Stimulated activated CD8-positive, alpha-beta memory T cell treated with anti-CD3 and anti-CD28 coated beads, Interleukin-7, amount 100 ng/mL, for 4 hours (primary cell): Measurements from ENCODE around the gene CLCN1.
"Not testable (repeated sequence)": the region's sequence is repeated elsewhere in the genome, so short reads cannot be mapped to it uniquely, and the experiment has no call there.

ENCODE experiments used
- DNase-seq, 2 donors: peaks; one replicate each; pipeline ENCODE4 v3.0.0-alpha.2; 2020; ENCODE audit warnings: low read depth in 2 of 2

CLCN1 gene

DNA sequence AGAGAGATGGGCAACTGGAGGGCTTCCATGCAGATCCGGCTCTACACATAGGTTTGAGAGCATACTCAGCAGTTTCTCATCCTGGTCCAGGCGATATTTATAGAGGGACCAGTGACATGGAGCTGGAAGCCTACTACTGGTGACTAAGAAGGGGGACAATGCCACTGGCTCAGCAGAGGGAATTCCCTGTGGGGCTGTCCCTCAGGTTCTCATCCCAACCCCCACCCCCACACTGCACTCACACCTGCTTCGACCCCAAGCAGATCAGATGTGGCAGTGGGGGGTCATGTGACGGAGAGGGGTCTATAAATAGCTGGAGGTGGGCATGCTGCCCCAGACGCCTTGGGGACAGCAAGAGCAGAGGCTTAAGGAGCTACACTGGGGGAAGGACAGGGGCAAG is at the start of gene CLCN1:
Gene CLCN1, plus strand, starts transcription at position 336 of the 400 bp plus-strand sequence. CDS start 102 bp downstream, outside the sequence.
- DNase-seq = no peak

DNA sequence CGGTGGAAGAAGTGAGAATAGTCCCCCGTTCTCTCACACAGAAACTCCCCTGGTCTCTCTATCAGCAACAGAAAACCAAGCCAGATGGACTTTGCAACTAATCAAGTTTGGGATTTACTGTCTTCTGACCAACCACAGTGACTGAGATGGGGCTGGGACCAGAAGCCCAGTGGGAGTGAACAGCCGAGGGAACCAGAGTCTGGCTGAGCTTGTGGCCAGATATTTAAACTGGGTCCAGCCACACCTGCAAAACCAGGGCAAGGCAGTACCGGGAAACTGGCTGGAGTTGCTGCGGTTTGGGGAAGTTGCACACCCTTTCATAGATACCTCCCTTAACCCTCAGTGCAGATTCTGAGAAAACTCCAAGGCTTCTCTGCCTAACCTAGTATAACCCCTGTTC is 46.7 kb upstream of the CLCN1 start:
- DNase-seq = no peak

DNA sequence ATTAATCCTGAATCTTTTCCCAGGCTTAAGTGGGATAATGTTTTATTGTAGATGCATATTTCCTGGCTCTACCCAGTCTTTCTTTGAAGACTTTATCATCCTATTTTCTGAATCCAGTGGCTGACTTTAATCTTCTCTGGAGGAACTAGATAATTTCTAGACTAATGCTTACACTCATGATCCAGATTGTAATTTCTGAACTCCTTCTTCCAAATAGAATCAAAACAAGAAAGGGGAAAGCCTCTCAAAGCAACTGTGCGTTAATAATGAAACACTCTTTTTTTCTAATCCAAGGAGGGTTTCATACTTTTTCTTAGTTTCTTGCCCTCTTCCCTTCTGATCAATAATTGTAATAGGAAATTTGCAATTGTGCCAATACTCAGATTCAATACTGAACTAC is 44.7 kb upstream of the CLCN1 start:
- DNase-seq = no peak

DNA sequence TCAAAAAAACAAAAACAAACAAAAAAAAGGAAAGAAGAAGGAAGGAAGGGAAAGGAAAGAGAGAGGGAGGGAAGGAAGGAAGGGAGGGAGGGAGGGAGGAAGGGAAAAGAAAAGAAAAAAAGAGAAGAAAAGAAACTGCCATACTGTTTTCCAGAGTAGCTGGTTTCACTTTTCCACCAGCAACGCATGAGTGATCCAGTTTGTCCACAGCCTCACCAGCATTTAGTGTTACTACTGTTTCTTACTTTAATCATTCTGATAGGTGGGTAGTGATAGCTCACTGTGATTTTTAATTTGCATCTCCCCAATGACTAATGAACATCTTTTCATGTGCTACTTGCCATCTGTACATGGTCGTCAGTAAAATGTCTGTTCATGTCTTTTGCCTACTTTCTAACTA is 43.0 kb upstream of the CLCN1 start:
- no peak for DNase-seq

DNA sequence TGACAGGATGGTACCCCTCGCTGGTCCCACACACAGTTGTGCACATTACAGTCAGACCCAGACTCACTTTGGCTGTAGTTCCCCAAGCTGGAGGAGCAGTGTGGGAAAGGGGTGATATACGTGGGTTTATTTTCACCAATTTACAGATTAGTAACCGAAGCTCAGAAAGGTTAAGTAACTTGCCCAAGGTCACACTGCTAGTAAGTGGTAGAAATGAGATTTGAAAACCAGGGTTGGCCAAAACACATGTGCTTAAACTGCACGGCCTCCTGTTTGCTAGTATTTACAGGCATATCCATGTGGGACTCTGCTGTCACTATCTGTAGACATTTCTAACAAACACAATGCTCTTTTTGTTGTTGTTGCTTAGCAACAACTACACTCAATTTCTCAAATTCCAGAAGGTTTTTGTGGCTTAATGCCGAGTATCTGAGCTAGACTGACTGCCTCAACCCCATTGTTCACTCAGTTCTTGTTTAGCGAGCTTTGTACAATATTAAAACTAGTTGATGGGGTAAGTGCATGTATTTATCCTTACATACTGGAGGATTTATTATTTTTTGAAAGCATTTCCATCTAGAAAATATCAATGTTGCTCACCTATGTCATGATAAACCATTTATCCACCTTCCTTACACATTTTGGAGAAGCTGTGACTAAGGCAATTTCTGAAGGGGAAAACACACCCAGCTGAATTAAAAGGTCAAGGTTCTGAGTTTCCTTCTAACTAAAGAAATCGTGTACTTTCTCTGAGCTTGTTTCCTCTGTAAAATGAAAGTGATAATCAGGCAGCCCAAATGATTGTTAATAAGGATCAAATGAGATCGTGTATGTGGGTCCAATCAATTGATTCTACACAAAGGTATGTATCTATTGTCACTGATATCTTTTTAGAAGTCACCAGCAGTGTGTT is 36.5 kb upstream of the CLCN1 start:
- no peak for DNase-seq

DNA sequence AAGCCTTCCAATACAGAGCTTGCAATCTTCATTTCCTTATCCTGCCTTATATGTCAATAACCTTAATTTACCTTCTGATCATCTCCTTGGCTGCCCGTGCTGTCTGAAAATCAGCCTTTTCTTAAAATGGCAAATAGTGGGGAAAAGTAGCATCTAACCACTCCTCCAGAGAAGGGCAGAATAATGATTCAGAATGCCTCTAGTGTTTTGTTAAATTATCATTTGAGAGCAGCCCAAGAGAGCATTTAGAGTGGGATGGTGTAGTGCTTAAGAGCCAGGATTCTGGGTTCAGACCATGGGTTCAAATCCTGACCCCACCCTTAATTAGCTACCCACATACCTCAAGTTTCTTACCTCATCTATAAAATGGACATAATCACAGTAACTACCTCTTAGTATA is 35.8 kb upstream of the CLCN1 start:
- no peak for DNase-seq

DNA sequence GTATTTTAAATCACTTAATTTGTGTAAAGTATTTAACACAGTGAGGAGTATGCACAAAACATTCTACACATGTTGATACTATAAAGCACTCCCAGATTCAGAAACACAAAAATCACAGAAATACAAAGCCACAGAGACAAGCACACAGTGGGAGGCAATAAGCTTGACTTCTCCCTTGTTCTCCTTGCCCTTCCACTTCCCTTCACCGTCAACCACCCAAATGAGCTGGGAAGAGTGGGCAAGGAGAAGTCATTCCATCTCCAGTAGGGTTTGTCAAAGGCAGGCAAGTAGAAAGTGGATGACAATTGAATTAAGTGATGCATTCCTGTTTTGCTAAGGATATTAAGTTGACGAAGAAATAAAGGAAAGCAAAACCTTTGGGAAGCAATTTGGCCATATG is 35.3 kb upstream of the CLCN1 start:
- DNase-seq = no peak

DNA sequence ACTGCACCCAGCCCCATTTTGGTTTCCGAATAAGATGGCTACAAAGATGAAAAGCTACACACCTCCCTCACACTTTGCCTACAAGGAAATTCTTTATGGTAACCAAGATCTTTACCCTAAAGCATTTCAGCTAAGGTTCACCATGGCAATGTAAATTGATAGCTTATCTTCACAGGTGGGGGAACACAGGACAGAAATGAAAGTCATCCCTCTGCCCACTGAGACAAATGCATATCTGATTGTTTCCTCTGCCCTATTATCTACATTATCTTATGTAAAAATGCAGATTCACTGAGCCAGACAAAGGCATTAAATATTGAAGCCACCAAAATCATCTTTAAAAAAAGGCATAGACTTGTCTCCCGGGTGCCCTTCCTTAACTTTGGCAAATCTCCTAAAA is 34.4 kb upstream of the CLCN1 start:
- DNase-seq = no peak

DNA sequence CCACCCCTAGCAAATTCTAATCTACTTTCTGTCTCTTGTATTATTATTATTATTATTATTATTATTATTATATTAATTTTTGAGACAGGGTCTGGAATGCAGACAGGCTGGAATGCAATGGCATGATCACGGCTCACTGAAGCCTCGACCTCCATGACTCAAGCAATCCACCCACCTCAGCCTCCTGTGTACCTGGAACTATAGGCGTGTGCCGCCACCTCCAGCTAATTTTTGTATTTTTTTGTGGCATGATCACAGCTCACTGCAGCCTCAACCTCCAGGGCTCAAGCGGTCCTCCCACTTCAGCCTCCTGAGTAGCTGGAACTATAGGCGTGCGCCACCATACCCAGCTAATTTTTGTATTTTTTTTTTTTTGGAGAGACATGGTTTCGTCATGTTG is 33.8 kb upstream of the CLCN1 start:
- DNase-seq = no peak

DNA sequence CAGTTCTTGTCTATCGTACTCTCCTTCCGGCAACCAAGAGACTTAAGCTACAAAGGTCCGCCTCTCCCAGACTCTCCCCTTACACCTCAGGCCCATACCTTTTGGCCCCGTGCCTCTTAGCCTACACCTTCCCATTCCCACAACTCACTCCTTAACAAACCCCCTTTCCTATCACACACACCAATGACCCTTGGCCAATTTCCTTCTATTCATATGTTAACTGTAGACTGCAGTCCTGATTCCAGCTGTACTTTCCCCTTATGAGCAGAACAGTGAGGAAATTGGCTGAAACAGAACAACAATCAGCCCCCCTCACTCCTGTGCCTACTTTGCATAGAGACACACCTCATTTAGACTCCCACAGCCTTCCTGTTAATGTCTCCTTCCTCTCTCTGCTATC is 32.5 kb upstream of the CLCN1 start:
- DNase-seq = no peak

DNA sequence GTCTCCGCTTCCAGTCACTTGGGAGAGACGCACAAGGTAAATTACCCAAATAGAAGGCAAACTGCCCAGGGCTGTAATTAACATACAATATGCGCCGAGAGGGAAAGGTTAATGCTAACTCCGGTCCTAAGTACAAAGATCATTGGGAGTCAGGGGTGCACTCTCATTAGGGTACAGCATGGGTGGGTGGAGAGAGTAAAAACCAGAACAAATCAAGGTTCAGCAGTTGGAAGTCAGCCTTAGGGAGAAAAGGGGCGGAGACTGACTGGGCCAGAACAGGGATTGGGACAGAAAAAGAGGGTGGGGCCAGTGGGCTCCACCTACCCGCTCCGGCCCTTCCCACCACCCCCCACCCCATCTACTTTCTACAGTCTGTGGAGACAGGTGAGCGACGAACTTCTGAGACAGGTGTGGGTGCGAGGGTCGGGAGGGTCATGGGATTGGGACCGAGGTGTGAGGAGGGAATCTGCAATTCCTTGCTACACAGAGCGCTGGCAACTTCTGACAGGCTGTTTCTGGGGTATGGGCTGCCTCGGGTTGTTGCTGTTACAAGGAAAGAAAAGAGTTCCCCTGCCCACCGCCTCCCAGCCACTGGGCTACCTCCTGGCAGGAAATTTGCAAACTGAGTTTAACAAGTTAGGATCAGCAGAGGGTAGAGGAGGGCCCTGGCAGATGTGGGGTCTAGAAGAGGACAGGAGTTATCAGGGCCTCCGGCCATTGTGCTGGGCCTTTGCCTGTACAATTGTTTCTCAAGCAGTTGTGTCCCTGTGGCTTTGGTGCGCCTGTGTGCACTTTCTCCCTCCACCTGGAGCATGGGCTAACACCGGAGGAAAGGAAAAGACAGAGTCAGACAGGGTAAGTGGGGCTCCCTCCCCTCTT is 31.1 kb upstream of the CLCN1 start, which contains the start of gene TMEM139:
Gene TMEM139, plus strand, starts transcription at position 368 of the 879 bp plus-strand sequence. CDS start 1,000 bp downstream, outside the sequence.
- DNase-seq = no peak

DNA sequence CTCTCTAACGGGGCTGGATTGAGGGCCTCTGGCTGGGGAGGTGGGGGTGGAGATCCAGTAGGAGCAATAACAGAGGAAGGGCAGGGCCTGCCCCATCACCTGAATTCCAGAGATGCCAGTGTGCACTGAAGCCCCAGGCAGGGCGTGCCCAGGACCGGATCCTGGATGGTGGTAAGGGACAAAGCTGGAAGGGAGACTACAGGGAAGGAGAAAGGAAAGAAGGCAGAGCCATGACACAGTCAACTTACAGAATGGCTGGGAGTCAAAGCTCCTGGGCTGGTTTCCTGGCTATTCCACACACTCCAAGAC is 30.5 kb upstream of the CLCN1 start:
- no peak for DNase-seq

DNA sequence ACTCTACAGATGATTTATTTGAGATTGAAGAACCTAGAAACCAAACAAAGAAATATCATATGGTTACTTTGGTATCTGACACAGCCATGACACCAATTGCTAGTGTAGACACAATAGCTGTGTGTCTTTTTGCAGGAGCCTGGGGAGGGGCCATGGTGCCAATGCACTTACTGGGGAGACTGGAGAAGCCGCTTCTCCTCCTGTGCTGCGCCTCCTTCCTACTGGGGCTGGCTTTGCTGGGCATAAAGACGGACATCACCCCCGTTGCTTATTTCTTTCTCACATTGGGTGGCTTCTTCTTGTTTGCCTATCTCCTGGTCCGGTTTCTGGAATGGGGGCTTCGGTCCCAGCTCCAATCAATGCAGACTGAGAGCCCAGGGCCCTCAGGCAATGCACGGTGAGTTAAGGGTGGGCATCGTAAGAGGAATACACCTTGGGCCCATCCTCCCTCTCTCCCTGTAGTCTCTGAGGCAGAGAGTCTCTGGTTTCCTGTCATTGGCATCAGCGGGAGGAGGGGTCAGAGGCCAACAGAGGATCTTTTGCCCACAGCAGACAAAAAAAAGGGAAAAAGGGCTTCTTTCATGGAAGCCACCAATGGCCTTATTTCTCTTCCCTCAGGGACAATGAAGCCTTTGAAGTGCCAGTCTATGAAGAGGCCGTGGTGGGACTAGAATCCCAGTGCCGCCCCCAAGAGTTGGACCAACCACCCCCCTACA is 29.9 kb upstream of the CLCN1 start:
- DNase-seq = no peak

DNA sequence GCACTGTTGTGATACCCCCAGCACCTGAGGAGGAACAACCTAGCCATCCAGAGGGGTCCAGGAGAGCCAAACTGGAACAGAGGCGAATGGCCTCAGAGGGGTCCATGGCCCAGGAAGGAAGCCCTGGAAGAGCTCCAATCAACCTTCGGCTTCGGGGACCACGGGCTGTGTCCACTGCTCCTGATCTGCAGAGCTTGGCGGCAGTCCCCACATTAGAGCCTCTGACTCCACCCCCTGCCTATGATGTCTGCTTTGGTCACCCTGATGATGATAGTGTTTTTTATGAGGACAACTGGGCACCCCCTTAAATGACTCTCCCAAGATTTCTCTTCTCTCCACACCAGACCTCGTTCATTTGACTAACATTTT is 29.4 kb upstream of the CLCN1 start:
- no peak for DNase-seq

DNA sequence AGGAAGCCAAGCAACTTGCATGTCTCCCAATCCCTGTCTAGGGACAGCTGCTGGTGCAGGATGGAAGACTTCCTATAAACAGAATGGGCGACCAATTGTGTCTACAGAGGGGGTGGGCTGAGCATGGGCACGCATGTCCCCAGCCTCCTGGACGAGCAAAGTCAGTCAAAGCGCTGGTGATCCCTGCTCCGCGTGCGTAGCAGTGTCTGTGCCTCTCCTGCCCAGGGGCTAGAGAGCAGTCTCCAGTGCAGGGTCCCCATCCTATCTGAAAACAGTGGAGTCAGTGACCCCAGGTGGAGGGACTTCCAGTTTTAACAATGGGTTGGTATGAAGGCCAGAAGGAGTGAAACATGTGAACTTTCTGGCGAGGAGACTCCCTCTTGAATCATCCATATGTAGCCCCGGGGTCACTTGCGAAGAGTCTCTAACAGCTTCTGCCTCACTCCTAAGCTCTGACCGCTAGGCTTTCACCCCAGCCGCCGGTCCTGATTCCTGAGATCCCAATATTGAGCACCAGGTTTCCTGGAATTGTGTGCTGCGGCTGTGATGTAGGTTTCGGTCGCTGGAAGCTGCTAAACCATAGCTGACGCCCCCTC is 28.5 kb upstream of the CLCN1 start:
- DNase-seq = no peak

DNA sequence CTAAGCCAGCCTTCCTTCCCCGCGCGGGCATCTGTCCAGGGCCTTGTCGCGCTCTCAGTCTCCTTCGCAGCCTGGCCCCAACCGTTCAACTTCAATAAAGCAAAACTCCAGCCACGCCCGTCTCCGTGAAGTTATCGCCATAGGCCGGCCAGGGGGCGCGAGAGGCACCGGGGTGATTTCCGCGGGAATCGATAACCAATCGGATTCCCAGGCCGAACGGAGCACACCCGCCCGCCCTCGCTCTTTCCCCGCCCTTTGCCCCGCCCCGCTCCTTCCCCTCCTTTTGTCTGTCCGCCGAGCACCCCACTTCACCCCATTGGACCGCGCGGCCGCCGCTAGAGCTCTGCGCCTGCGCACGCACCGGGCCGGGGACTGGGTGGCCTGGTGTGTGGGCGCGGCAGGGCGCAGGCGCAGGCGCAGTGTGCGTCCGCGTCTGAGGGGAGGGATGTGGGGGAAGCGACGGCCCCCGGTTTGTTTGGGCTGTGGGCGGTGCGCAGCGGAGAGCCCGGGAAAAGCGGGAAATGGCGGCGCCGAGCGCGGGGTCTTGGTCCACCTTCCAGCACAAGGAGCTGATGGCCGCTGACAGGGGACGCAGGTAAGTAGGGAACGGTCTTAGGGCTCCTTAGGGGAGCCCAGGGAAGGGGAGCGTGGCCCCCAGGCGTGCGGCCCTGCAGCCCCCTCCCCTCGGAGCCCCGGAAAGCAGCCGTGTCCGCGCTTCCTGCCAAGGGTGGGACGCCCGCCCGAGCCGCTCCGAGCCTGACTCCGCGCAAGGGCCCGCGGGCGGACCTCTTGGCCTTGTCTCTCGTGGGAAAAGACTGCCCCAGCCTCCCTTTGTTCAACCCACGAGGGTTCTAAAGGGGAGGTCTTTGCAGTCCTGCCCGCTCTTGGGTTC is 27.7 kb upstream of the CLCN1 start, which contains the start of gene CASP2:
Gene CASP2, plus strand, starts transcription at position 417 of the 892 bp plus-strand sequence. Its CDS starts 105 bp downstream, at position 522.
- peak; percentile 95 to 99 for DNase-seq

DNA sequence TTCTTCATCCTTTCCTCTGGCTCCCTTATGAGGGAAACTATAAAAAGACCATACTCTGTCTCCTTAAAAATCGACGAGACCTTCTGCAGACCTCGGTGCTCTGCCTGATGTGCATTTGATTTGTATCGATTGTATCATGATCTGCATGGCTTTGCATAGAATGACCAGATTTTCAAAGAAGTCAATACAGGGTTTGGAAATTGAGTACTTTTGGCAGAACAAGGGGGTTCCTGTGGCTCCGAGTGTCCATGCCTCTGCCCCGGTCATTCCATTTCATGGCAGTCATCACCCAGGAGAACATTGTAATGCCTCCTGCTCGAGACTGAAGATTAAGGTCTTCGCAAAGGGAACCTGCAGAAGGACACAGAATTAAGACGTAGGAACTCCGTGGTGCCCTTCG is 27.1 kb upstream of the CLCN1 start:
- DNase-seq = no peak

DNA sequence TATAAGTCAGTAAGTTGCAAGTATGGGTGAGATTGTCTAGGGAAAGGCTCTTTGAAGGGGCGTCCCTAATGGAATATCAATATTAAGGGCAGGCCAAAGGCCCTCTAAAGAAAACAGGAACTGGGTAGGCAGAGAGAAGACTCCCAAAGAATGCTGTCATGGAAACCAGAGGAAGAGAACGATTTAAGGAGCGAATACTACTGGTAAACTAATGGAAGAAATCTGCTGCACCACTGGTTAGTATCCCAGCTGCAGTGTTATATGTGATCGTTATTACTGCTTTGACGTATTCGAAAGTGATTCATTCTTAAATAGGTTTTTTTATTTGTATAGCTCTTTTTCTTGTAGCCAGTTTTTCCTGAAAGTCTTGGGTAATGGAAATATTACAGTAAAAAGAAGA is 26.5 kb upstream of the CLCN1 start:
- no peak for DNase-seq

DNA sequence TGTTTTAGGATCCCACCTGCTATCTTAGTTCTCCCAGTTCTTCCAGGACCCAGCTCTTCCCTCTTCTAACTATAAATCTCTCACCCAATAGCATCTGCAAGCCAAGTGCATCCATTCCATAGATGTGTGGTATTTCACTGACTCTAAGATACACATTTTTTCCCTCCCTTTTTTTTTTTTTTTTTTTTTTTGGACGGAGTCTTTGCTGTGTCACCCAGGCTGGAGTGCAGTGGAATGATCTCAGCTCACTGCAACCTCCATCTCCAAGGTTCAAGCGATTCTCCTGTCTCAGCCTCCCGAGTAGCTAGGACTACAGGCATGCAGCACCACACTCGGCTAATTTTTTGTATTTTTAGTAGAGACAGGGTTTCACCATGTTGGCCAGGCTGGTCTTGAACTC is 26.0 kb upstream of the CLCN1 start:
- not testable (repeated sequence) for DNase-seq

DNA sequence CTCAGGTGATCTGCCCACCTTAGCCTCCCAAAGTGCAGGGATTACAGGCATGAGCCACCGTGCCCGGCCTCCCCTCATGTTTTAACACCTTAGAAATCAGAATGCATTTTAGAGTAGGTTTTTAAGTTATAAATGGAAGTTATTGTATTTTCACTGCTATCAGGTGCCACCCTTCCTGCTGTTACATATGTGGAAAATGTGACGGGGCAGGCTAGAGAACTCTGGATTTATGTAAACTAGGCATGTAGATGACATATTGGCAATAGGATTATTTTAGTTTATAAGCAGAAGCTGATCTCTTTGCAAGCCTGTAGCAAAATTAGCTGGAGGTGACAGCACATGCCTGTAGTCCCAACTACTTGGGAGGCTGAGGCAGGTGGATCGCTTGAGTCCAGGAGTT is 25.6 kb upstream of the CLCN1 start:
- DNase-seq = no peak

DNA sequence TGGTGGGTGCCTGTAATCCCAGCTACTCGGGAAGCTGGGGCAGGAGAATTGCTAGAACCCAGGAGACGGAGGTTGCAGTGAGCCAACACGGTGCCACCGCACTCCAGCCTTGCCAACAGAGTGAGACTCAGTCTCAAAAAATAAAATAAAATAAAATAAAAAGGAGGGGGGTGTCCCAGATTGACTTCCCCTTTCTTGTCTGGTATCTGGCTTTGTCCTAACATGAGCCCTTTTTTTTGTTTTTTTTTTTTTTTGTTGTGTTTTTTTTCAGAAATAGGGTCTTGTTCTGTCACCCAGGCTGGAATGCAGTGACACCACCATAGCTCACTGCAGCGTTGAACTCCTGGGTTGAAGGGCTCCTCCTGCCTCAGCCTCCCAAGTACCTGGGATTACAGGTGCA is 23.0 kb upstream of the CLCN1 start:
- no peak for DNase-seq
